COLO668 (cell line): ENCODE measurements around the gene AMBRA1.
"Not testable (repeated sequence)": the region's sequence is repeated elsewhere in the genome, so short reads cannot be mapped to it uniquely, and the experiment has no call there.

Source experiments
- DNase-seq: peaks from one replicate; lab custom pipeline; 2025; ENCODE audit not compliant: unreplicated experiment; lab: John Stamatoyannopoulos, UW

The AMBRA1 gene

GRCh38 chr11:46588131-46588530 is 5.7 kb downstream of the AMBRA1 start:
- no peak for DNase-seq

- DNase-seq, result not testable (repeated sequence)
Observed at GRCh38 chr11:46583513-46583912, 10.3 kb downstream of the AMBRA1 start.

GRCh38 chr11:46582588-46582987 is 11.2 kb downstream of the AMBRA1 start:
- no peak for DNase-seq

- no peak for DNase-seq
Observed at GRCh38 chr11:46577058-46577457, 16.8 kb downstream of the AMBRA1 start.

GRCh38 chr11:46574656-46575055 is 19.2 kb downstream of the AMBRA1 start:
- DNase-seq, result no peak

GRCh38 chr11:46570790-46571398 is 22.9 kb downstream of the AMBRA1 start:
- DNase-seq, result no peak

- no peak for DNase-seq
Observed at GRCh38 chr11:46565232-46565840, 28.5 kb downstream of the AMBRA1 start.

- DNase-seq, result no peak
Observed at GRCh38 chr11:46564459-46564858, 29.4 kb downstream of the AMBRA1 start.

- DNase-seq, result no peak
Observed at GRCh38 chr11:46562527-46562926, 31.3 kb downstream of the AMBRA1 start.

GRCh38 chr11:46560300-46560991 is 33.4 kb downstream of the AMBRA1 start:
- DNase-seq, result no peak

- no peak for DNase-seq
Observed at GRCh38 chr11:46559815-46560214, 34.0 kb downstream of the AMBRA1 start.

- DNase-seq, result no peak
Observed at GRCh38 chr11:46557684-46558151, 36.1 kb downstream of the AMBRA1 start.

- DNase-seq, result no peak
Observed at GRCh38 chr11:46555267-46556054, 38.4 kb downstream of the AMBRA1 start.

GRCh38 chr11:46554213-46555147 is 39.3 kb downstream of the AMBRA1 start:
- DNase-seq, result no peak

GRCh38 chr11:46553814-46554212 is 40.0 kb downstream of the AMBRA1 start:
- no peak for DNase-seq

GRCh38 chr11:46551261-46551660 is 42.6 kb downstream of the AMBRA1 start:
- DNase-seq, result no peak

GRCh38 chr11:46547579-46547978 is 46.2 kb downstream of the AMBRA1 start:
- DNase-seq, result no peak

- no peak for DNase-seq
Observed at GRCh38 chr11:46543564-46543963, 50.3 kb downstream of the AMBRA1 start.

- DNase-seq, result no peak
Observed at GRCh38 chr11:46541593-46542371, 52.0 kb downstream of the AMBRA1 start.

GRCh38 chr11:46540807-46541206 is 53.0 kb downstream of the AMBRA1 start:
- no peak for DNase-seq
